GM19193 (cell line): ENCODE data around the gene MAPK6.

Experiments
- POLR2A ChIP-seq: IDR thresholded peaks from 4 replicates; pipeline ENCODE4 v1.6.1; 2011; ENCODE audit not compliant: insufficient read depth, insufficient read length; ENCODE audit errors: extremely low read depth

MAPK6 gene

GRCh38 chr15:52005748-52006701 is 13.0 kb upstream of the MAPK6 start:
- TF ChIP-seq POLR2A, result no peak

GRCh38 chr15:52006702-52007340 is 12.2 kb upstream of the MAPK6 start:
- TF ChIP-seq POLR2A, result no peak

- no peak for TF ChIP-seq POLR2A
Observed at GRCh38 chr15:52008359-52008697, 10.7 kb upstream of the MAPK6 start.

- no peak for TF ChIP-seq POLR2A
Observed at GRCh38 chr15:52008698-52009434, 10.2 kb upstream of the MAPK6 start.

GRCh38 chr15:52010633-52011595 is 8.1 kb upstream of the MAPK6 start:
- no peak for TF ChIP-seq POLR2A

- TF ChIP-seq POLR2A, result no peak
Observed at GRCh38 chr15:52011711-52012144, 7.3 kb upstream of the MAPK6 start.

GRCh38 chr15:52012210-52012609 is 6.8 kb upstream of the MAPK6 start:
- no peak for TF ChIP-seq POLR2A

- no peak for TF ChIP-seq POLR2A
Observed at GRCh38 chr15:52013151-52013791, 5.7 kb upstream of the MAPK6 start.

- TF ChIP-seq POLR2A, result no peak
Observed at GRCh38 chr15:52014616-52015015, 4.4 kb upstream of the MAPK6 start.

- TF ChIP-seq POLR2A, result no peak
Observed at GRCh38 chr15:52016316-52016715, 2.7 kb upstream of the MAPK6 start.

- no peak for TF ChIP-seq POLR2A
Observed at GRCh38 chr15:52018244-52018643, 775 bp upstream of the MAPK6 start.

GRCh38 chr15:52019394-52020220 is 588 bp downstream of the MAPK6 start:
- peak; percentile 57 for TF ChIP-seq POLR2A
